Activated T-helper 1 cell treated with anti-CD3 and anti-CD28 coated beads, Interleukin-12 subunit alpha, Interleukin-12 subunit beta, Interleukin-2, Interleukin-4 antibody, amounts not matched to agents 30 ng/mL and 10 ng/mL and 1 ng/mL, durations not matched to agents 14 hours and 24 hours and 36 hours (primary cell): ENCODE data around the gene SLC16A1. TPM values are rescaled to one million over a fixed set of nuclear protein-coding genes. Genes with fewer than 3 reads are reported as not detected.
"Not testable (repeated sequence)": the region's sequence is repeated elsewhere in the genome, so short reads cannot be mapped to it uniquely, and the experiment has no call there.

Experiments
- DNase-seq: peaks from one replicate; pipeline ENCODE4 v3.0.0; 2021; ENCODE audit warnings: low spot score
- H3K27ac Mint-ChIP-seq: one replicate; pipeline ENCODE4 v1.8.0; 2021; ENCODE audit warnings: mild to moderate bottlenecking, mixed read lengths
- H3K27me3 Mint-ChIP-seq: one replicate; pipeline ENCODE4 v1.8.0; 2022; ENCODE audit warnings: mild to moderate bottlenecking, moderate library complexity, mixed read lengths; ENCODE audit not compliant: insufficient read depth
- H3K36me3 Mint-ChIP-seq: one replicate; pipeline ENCODE4 v1.8.0; 2021; ENCODE audit warnings: low read depth, mixed read lengths
- H3K4me1 Mint-ChIP-seq: one replicate; pipeline ENCODE4 v1.8.0; 2021; ENCODE audit warnings: low read depth, mixed read lengths
- H3K4me3 Mint-ChIP-seq: one replicate; pipeline ENCODE4 v1.8.0; 2021; ENCODE audit warnings: mild to moderate bottlenecking, moderate library complexity, mixed read lengths
- H3K9me3 Mint-ChIP-seq: one replicate; pipeline ENCODE4 v1.8.0; 2021; ENCODE audit warnings: mixed read lengths
- intact Hi-C: fragments of 100-400 bp; cut with micrococcal nuclease; formaldehyde crosslinking; loops from one replicate; pipeline ENCODE4 v1.15.1; 2024
- total RNA-seq: library from RNA; stranded (reverse); gene quantifications from 2 replicates; pipeline ENCODE4 v1.2.3, GENCODE V29; 2022

SLC16A1 gene
- total RNA-seq, 1 donor from 2014 or later = 73.6 TPM

GRCh38 chr1:112983537-112984131 is 27.6 kb upstream of the SLC16A1 start:
- Mint-ChIP-seq H3K36me3 (peaks cover 3% of the 10 kb centered on the region), H3K9me3 (no peaks in the 10 kb centered on the region), H3K27me3 (no peaks in the 10 kb centered on the region), H3K27ac (no peak overlapping the region), H3K4me1 (no peaks in the 10 kb centered on the region), H3K4me3 (no peak overlapping the region)
- DNase-seq = no peak
- intact Hi-C loops = no loop called here

GRCh38 chr1:112982853-112983536 is 27.0 kb upstream of the SLC16A1 start:
- no peak overlapping the region for H3K4me3 Mint-ChIP-seq
- no peak for DNase-seq
- H3K9me3 Mint-ChIP-seq = no peaks in the 10 kb centered on the region
- H3K27ac Mint-ChIP-seq = no peak overlapping the region
- H3K36me3 Mint-ChIP-seq = peaks cover 3% of the 10 kb centered on the region
- no peaks in the 10 kb centered on the region for H3K4me1 Mint-ChIP-seq
- intact Hi-C loops = no loop called here
- no peaks in the 10 kb centered on the region for H3K27me3 Mint-ChIP-seq

GRCh38 chr1:112982328-112982727 is 26.3 kb upstream of the SLC16A1 start:
- no peak for DNase-seq
- Mint-ChIP-seq H3K27ac (no peak overlapping the region), H3K4me1 (no peaks in the 10 kb centered on the region), H3K9me3 (no peaks in the 10 kb centered on the region), H3K36me3 (peaks cover 2% of the 10 kb centered on the region), H3K4me3 (no peak overlapping the region), H3K27me3 (no peaks in the 10 kb centered on the region)
- intact Hi-C loops = no loop called here

DNA sequence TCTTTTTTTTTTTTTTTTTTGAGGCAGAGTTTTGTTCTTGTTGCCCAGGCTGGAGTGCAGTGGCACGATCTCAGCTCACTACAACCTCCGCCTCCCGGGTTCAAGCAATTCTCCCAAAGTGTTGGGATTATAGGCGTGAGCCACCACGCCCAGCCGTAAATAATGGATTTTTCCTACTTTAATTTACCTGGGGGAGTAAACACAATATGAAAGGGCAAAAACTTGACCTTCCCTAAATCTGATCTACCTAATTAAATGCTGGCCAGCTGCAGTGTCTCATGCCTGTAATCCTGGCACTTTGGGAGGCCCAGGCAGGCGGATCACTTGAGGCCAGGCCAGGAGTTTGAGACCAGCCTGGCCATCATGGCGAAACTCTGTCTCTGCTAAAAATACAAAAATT is 25.8 kb upstream of the SLC16A1 start:
- DNase-seq, intact Hi-C loops, H3K27ac Mint-ChIP-seq, H3K4me1 Mint-ChIP-seq, H3K27me3 Mint-ChIP-seq, H3K4me3 Mint-ChIP-seq, H3K36me3 Mint-ChIP-seq, H3K9me3 Mint-ChIP-seq: not testable (repeated sequence)

DNA sequence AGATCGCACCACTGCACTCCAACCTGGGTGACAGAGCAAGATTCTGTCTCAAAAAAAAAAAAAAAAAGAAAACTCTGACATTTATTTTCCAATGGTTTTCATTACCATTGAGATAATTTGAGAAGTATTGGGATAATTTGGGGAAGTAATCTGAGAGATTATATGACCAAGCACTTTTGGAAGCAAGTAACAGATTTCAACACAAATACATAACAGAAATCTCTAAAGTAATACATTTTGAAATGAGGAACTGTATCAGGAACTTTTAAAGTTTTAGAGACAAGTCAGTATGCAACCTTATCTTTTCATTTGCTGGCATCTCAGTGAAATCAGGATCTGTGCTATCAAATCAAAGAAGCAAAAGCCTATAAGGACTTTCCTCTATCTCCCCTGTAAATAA is 25.4 kb upstream of the SLC16A1 start:
- Mint-ChIP-seq H3K4me3 (no peak overlapping the region), H3K9me3 (no peaks in the 10 kb centered on the region), H3K36me3 (no peaks in the 10 kb centered on the region), H3K4me1 (no peaks in the 10 kb centered on the region), H3K27ac (no peak overlapping the region), H3K27me3 (no peaks in the 10 kb centered on the region)
- intact Hi-C loops = no loop called here
- DNase-seq = no peak

- DNase-seq = no peak
- H3K27me3 Mint-ChIP-seq = no peaks in the 10 kb centered on the region
- no peak overlapping the region for H3K27ac Mint-ChIP-seq
- no peaks in the 10 kb centered on the region for H3K9me3 Mint-ChIP-seq
- no peak overlapping the region for H3K4me3 Mint-ChIP-seq
- peaks cover 8% of the 10 kb centered on the region for H3K36me3 Mint-ChIP-seq
- H3K4me1 Mint-ChIP-seq = no peaks in the 10 kb centered on the region
- intact Hi-C loops = no loop called here
These were observed 19.3 kb upstream of the SLC16A1 start for GRCh38 chr1:112975336-112975735.

DNA sequence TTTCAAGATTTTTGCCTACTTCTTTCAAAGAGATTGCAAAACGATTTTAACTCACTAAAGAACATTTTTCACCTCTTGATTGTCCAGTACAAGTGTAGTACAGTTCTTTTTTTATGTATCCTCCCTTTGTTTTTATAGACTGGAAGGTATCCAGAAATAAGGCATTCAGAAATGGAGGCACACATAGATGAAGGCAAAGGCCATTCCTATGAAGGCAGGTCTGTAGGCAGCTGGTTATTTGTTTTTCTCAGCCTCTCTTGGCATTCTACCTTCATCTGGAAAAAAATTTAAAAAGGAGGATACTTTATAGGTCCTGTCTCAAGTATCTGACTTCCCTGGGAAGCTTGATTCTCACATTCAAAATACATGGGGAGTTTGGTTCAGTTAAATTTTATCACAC is 18.6 kb upstream of the SLC16A1 start:
- Mint-ChIP-seq H3K27me3 (no peaks in the 10 kb centered on the region), H3K9me3 (no peaks in the 10 kb centered on the region), H3K4me3 (no peak overlapping the region), H3K4me1 (no peaks in the 10 kb centered on the region), H3K36me3 (peaks cover 11% of the 10 kb centered on the region), H3K27ac (no peak overlapping the region)
- no peak for DNase-seq
- intact Hi-C loops = no loop called here

- Mint-ChIP-seq H3K27me3 (no peaks in the 10 kb centered on the region), H3K36me3 (peaks cover 15% of the 10 kb centered on the region), H3K4me3 (no peak overlapping the region), H3K9me3 (no peaks in the 10 kb centered on the region), H3K27ac (no peak overlapping the region), H3K4me1 (no peaks in the 10 kb centered on the region)
- intact Hi-C loops = no loop called here
- DNase-seq = no peak
These were observed 17.8 kb upstream of the SLC16A1 start for GRCh38 chr1:112973788-112974187.

DNA sequence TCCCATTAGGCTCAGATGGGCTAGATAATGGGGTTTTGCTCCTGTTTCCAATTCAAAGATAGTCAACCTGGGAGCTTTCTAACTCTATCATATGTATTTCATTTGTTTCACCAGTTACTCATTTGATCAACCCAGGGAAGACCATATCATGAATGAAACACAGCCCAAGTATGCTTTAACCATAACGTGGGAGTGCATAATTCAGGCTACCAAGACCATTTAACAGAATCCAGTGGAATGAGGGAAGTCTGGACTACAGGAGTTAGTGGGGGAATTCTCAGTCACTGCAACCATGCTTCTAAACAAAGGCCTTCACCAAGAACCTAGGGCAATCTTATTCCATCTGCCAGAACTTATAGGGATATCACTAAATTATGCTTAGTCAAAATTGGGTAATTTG is 15.0 kb upstream of the SLC16A1 start:
- Mint-ChIP-seq H3K36me3 (peaks cover 24% of the 10 kb centered on the region), H3K9me3 (no peaks in the 10 kb centered on the region), H3K4me1 (peaks cover 9% of the 10 kb centered on the region), H3K27ac (no peak overlapping the region), H3K27me3 (no peaks in the 10 kb centered on the region), H3K4me3 (no peak overlapping the region)
- intact Hi-C loops = no loop called here
- no peak for DNase-seq

DNA sequence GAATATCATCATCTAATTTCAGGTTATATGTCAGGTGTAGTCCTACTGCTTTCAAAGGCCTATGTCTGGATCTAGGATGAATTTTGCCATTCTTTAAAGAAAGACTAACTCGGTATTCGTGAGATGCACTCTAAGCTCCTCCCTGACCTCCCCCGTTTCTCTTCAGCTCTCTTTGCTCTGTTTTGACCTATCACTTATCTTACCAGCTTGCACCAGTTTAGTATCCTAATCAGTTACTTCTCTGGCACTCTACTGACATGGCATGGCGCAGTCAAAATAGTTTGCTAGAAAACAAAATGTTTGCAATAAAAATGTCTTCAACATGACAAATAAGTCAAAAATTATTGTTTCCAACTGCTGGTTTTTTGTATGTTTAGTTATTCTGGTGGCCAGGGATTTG is 8.4 kb upstream of the SLC16A1 start:
- intact Hi-C loops = no loop called here
- peaks cover 48% of the 10 kb centered on the region for H3K36me3 Mint-ChIP-seq
- H3K27me3 Mint-ChIP-seq = no peaks in the 10 kb centered on the region
- no peak for DNase-seq
- no peaks in the 10 kb centered on the region for H3K9me3 Mint-ChIP-seq
- no peak overlapping the region for H3K4me3 Mint-ChIP-seq
- peaks cover 32% of the 10 kb centered on the region for H3K4me1 Mint-ChIP-seq
- peak overlapping the region; percentile 19 for H3K27ac Mint-ChIP-seq

GRCh38 chr1:112961072-112961471 is 5.1 kb upstream of the SLC16A1 start:
- no peak overlapping the region for H3K4me3 Mint-ChIP-seq
- intact Hi-C loops = no loop called here

DNA sequence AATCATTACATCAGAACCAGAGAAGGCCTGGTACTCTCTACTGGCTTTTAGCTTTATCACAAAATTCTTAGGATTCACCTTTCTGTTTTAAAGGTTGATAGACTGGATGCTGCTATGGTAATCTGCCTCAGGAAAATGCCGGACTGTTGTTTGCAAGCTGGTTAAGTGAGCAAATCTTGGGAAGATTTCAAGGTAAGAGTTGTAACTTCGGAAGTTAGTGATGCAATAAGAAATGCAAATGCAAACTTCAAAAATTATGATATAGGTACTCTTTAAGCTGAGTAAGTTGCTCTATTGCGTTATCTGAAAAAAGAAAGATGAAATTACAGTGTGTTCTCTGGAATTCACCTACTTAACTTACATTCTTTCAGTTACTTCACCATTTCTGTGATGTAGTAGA is 4.4 kb upstream of the SLC16A1 start:
- H3K27ac Mint-ChIP-seq = no peak overlapping the region
- no peaks in the 10 kb centered on the region for H3K9me3 Mint-ChIP-seq
- no peak overlapping the region for H3K4me3 Mint-ChIP-seq
- intact Hi-C loops = no loop called here
- no peak for DNase-seq
- peaks cover 35% of the 10 kb centered on the region for H3K36me3 Mint-ChIP-seq
- H3K4me1 Mint-ChIP-seq = peaks cover 29% of the 10 kb centered on the region
- H3K27me3 Mint-ChIP-seq = no peaks in the 10 kb centered on the region

More at GRCh38 chr1:112961072-112961471, 5.1 kb upstream of the SLC16A1 start:
- DNase-seq = no peak
- no peak overlapping the region for H3K27ac Mint-ChIP-seq
- peaks cover 38% of the 10 kb centered on the region for H3K36me3 Mint-ChIP-seq
- H3K9me3 Mint-ChIP-seq = no peaks in the 10 kb centered on the region
- peaks cover 29% of the 10 kb centered on the region for H3K4me1 Mint-ChIP-seq
- no peaks in the 10 kb centered on the region for H3K27me3 Mint-ChIP-seq

- H3K27ac Mint-ChIP-seq = not testable (repeated sequence)
- H3K36me3 Mint-ChIP-seq = peaks cover 34% of the 10 kb centered on the region
- intact Hi-C loops = loop anchor here (5.0 to 10.0 kb wide), 4 partner anchors 87 to 947 kb away; partner anchors contain the start of genes AP4B1, DCLRE1B, MAGI3 and PTPN22
These were observed 2.2 kb upstream of the SLC16A1 start for GRCh38 chr1:112958236-112958635.

More at GRCh38 chr1:112958236-112958635, 2.2 kb upstream of the SLC16A1 start:
- not testable (repeated sequence) for DNase-seq, H3K9me3 Mint-ChIP-seq, H3K27me3 Mint-ChIP-seq
- Mint-ChIP-seq H3K4me3 (peak overlapping the region; percentile 90), H3K4me1 (peaks cover 45% of the 10 kb centered on the region)
